HG03097 (cell line): ENCODE data around the gene ZNF296.

Experiments used
- ATAC-seq: cut with Tn5 transposase; IDR thresholded peaks from one replicate; pipeline ENCODE4 v1.9.1; 2021; ENCODE audit not compliant: unreplicated experiment, low FRiP score

Gene ZNF296

GRCh38 chr19:45063851-45064801 is 12.2 kb downstream of the ZNF296 start:
- no peak for ATAC-seq

- ATAC-seq, result no peak
These were observed 14.3 kb downstream of the ZNF296 start for GRCh38 chr19:45061965-45062364.

- ATAC-seq, result no peak
These were observed 16.9 kb downstream of the ZNF296 start for GRCh38 chr19:45059258-45059965.

- ATAC-seq, result no peak
These were observed 17.6 kb downstream of the ZNF296 start for GRCh38 chr19:45058622-45059159.

- no peak for ATAC-seq
These were observed 18.8 kb downstream of the ZNF296 start for GRCh38 chr19:45057444-45057843.

GRCh38 chr19:45056831-45057230 is 19.4 kb downstream of the ZNF296 start:
- no peak for ATAC-seq

- ATAC-seq, result no peak
These were observed 24.2 kb downstream of the ZNF296 start for GRCh38 chr19:45051929-45052579.

GRCh38 chr19:45050036-45050435 is 26.2 kb downstream of the ZNF296 start:
- ATAC-seq, result no peak

- ATAC-seq, result no peak
These were observed 27.1 kb downstream of the ZNF296 start for GRCh38 chr19:45049073-45049736.

GRCh38 chr19:45047188-45047797 is 29.0 kb downstream of the ZNF296 start:
- no peak for ATAC-seq

- no peak for ATAC-seq
These were observed 29.9 kb downstream of the ZNF296 start for GRCh38 chr19:45046355-45046754.

GRCh38 chr19:45045671-45046353 is 30.5 kb downstream of the ZNF296 start:
- no peak for ATAC-seq

GRCh38 chr19:45041125-45041524 is 35.2 kb downstream of the ZNF296 start:
- no peak for ATAC-seq

- ATAC-seq, result no peak
These were observed 36.1 kb downstream of the ZNF296 start for GRCh38 chr19:45040059-45040771.

- peak; percentile 70 for ATAC-seq
These were observed 37.1 kb downstream of the ZNF296 start, which contains the start of gene CLASRP for GRCh38 chr19:45038931-45039893. Gene CLASRP, plus strand, starts transcription at chr19:45039045. Its CDS starts 1,168 bp downstream, at chr19:45040213.

GRCh38 chr19:45037393-45038169 is 38.7 kb downstream of the ZNF296 start:
- ATAC-seq, result no peak

GRCh38 chr19:45035755-45036154 is 40.5 kb downstream of the ZNF296 start:
- ATAC-seq, result no peak
